HG03571 (cell line): ENCODE data around the gene CBARP.

Source experiments
- ATAC-seq: cut with Tn5 transposase; IDR thresholded peaks from one replicate; pipeline ENCODE4 v1.9.1; 2021; ENCODE audit not compliant: unreplicated experiment

CBARP gene

DNA sequence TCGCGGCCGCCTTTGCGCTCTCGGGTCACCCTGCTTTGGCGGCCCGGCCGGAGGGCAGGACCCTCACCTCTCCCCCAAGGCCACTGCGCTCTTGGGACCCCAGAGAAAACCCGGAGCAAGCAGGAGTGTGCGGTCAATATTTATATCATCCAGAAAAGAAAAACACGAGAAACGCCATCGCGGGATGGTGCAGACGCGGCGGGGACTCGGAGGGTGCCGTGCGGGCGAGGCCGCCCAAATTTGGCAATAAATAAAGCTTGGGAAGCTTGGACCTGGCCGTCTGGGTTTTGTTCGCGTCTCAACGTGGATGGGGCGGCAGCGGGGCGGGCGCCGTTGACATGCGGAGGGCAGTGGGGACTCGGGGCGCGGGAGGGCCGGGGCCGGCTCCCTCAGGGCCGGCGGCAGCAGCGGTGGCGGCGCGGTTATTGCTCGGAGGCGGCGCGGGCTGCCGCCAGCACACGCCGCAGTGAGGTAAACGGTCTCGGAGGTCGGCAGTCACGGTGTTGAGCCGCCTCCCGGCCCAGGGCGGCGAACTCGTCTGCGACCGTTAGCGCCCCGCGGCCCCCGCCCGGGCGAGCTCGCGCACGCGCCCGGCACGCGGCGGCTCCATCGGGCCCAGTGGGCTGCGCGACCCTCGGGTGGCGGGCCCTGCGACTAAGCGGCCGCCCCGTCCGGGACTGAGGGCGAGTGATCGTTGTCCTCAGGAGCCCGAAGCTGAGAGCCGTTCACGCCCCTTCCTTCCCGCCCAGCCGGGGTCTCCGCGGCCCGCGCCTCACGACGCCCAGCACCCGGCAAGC is 9.4 kb downstream of the CBARP start:
- no peak for ATAC-seq

DNA sequence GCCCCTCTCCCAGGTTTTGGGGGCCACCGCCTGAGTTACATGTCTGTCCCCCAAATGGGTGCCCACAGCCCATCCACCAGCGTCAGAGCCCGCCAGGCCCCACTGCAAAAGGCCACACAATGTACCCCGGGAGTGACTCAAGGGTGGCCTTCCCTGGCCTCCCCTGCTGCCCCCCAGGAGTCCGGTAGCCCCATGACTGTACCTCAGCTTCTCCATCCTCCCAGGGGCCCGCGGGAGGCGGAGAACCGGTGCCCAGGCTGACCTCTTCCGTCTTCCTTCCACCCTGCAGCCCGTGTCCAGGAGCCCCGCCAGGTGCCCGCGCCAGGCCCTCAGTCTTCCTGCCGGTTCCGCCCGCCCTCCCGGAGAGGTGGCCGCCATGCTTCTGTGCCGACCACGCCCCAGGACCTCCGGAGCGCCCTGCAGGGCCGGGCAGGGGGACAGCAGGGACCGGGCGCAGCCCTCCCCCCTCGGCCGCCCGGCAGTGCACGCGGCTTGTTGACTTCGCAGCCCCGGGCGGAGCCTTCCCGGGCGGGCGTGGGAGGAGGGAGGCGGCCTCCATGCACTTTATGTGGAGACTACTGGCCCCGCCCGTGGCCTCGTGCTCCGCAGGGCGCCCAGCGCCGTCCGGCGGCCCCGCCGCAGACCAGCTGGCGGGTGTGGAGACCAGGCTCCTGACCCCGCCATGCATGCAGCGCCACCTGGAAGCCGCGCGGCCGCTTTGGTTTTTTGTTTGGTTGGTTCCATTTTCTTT is 10.3 kb downstream of the CBARP start:
- ATAC-seq, result no peak

DNA sequence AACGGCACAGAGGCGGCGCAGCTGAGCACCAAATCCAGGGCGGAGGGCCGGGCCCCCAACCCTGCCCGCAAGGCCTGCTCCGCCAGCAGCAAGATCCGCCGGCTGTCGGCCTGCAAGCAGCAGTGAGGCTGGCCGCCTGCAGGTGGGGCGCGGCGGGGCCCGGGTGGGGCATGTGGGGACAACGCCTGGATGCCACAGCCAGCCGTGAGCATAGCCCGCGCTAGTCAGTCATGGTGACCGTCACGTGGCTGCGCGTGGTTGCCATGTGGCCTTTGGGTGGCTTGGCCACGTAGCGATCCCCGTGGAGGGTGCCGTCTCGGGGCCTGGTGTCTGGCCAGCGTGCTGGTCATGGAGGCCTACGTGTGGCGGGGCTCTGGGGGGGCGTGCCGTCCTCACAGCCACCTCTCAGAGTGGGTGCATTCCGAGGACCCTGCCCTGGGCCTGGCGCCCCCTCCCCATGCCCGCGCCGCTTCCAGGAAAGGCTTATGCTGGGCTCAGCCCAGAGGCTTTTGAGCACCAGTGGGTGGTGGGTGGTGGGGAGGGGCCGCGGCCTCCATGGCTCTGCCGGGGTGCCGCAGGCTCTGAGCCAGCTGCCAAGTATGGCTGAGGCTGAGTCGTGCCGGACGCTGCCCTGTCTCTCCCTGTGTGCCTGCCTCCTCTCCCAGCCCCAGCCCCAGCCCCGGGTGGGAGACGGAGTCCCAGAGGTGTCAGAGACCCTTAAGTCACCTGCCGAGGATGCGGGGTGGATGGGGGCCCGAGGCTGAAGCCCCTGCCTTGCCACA is 11.1 kb downstream of the CBARP start:
- no peak for ATAC-seq

DNA sequence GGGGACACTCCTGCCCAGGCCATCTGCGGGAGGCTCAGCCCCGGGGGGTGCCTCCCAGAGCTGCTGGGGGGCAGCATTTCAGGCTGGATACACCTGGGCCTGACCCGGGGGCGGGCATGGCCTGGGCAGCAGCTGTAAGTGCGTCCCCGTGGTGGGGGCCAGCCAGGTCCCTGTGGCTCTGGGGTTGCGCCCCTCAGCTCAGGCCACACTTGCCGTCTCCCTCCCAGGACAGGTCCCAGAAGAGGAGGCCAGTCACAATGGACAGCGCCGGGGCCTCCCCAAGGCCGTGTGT is 11.6 kb downstream of the CBARP start:
- ATAC-seq, result no peak

DNA sequence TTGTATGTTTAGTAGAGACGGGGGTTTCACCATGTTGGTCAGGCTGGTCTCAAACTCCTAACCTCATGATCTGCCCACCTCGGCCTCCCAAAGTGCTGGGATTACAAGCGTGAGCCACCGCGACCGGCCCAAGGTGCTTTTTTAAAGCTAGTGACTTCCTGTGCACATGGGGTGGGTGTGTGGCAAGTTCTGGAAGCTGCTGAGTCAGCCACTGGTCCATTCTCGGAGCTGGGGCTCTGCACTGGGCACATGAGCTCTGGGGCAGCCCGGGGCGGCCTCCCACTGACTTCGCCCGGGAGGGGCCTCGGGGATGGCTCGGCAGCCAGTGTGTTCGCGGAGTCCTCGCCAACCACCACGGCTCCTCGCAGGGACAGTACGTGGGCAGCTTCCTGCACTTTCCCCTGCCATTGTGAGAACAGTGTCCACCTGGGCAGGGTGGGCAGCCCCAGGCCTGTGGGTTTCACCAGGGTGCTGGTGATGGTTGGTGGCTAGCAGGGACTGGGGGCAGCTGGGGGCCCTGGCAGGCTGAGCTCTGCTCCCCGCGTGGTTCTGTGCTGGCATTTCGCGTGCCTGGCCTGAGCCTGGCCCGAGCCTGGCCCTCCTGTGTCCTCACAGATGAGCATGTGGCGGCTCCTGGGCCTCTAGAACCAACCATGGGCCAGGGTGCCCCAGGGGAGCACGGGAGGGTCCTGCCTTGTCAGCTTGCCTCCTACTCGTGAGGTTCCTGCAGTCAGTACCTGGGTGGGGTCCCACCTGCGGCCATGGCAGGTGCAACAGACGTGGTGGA is 12.2 kb downstream of the CBARP start:
- no peak for ATAC-seq

DNA sequence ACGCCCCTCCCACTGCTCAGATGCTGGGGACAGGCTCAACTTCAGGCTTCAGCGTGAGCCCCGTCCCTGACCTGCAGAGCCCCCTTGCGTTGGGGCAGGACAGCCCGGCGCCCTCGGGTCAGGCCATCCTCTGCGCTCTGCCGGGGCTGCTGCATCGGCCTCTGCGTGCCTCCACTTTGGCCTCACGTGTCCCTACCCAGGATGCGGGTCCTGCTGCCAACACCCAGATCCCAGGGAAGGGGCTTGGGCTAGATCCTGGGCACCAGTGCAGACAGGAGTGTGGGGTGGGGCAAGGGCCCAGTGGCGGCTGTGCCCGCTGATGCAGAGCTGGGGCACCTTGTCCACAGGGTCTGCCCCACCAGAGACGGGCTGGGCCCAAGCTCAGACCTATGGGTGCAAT is 13.0 kb downstream of the CBARP start:
- ATAC-seq, result no peak

DNA sequence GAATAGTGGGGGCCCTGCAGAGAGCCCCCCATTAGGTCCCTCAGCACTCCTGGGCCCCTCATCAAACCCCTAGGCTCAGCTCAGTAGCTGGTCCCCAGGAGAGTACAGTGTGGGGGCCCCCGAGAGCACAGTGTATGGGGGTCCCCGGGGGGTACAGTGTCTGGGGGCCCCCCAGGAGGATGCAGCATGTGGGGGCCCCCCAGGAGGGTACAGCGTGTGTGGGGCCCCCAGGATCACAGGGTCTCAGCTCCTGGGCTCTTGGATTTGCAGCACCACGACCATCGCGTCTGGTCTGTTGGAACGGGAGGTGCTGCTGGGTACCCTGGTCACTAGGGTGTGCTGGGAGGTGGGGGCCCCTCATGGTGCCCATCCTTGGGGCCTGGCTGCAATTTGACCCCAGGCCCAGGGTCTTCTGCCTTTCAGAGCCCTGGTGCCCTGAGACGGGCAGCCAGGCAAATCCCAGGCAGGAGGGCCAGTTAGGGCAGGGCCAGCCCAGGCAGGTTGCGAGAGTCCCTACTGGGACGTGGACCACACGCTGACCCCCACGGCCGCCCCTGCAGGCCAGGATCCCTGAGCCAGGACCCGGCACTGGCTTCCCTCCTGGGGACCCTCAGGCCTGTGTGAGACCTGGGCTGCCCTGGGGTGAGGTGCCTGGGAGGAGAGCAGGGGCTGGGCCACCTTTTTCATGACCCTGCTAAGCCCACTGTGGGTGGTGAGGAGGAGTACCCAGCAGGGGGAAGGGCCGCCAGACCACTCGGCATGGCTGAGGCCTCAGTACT is 13.6 kb downstream of the CBARP start:
- no peak for ATAC-seq

DNA sequence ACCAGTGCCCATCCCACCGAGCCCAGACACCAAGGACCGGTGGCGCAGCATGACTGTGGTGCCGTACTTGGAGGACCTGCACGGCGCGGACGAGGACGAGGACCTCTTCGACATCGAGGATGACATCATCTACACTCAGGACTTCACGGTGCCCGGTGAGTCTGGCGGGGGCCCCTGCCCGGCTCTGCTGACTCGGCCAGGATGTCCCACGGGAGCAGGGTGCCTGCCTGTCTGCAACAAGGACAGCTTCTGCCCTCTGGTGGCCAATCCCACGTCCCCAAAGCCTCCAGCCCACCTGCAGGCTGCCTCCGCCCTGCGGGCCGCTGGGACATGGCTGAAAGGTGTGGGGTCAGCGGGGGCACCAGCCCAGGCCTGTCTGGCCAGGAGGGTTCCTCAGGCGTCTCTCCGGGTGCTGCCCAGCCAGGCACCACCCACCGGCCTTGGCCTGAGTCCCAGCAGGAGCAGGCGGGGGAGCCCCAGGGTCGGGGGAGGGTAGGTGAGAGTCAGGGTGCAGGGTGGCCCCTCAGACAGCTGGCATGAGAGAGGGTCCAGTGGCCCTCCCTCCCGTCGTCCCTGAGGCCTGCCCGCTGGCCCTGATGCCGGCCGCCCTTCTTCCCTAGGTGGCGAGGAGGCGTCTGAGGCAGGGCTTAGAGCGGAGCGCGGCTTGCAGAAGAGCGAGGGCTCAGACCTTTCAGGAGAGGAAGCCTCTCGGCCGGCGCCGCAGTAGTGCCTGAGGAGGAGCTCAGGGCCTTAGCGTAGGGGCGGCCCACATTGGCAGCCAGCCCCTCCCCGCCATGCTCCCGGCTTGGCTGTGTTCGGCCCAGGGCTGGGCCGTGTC is 14.6 kb downstream of the CBARP start:
- no peak for ATAC-seq

DNA sequence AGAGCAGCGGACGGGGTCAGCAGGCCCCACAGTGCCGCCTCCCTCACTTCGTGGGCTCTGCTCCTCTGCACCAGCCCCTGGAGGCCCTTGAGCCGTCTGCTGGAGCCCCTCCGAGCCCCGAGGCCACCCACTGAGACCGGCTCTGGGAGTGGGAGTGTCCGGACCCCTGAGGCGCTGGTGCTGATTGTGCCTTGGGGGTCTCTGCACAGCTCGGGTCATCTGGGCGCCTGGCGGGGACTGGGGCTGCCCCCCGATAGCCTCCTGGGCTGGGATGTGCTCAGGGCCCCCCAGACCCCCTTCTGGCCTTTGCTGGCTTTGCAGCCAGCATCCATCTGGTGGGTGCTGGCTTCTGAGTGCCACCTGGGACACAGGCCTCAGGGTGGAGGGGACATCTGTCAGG is 15.4 kb downstream of the CBARP start:
- no peak for ATAC-seq

DNA sequence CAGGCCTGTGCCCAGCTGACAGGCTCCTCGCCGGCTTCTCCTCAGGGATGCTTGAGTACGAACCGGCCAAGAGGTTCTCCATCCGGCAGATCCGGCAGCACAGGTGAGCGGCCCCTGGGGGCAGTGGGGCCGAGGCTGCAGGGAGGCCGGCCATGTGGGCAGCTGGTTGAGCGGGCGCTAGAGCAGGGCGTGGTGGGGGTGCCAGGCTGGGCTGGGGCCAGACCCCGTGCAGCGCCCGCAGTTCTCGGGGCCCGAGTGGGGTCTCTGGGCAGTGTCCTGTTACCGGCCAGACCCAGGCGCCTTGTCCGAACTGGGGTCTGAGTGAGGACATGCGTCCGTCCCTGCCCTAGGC is 15.9 kb downstream of the CBARP start:
- ATAC-seq, result no peak

DNA sequence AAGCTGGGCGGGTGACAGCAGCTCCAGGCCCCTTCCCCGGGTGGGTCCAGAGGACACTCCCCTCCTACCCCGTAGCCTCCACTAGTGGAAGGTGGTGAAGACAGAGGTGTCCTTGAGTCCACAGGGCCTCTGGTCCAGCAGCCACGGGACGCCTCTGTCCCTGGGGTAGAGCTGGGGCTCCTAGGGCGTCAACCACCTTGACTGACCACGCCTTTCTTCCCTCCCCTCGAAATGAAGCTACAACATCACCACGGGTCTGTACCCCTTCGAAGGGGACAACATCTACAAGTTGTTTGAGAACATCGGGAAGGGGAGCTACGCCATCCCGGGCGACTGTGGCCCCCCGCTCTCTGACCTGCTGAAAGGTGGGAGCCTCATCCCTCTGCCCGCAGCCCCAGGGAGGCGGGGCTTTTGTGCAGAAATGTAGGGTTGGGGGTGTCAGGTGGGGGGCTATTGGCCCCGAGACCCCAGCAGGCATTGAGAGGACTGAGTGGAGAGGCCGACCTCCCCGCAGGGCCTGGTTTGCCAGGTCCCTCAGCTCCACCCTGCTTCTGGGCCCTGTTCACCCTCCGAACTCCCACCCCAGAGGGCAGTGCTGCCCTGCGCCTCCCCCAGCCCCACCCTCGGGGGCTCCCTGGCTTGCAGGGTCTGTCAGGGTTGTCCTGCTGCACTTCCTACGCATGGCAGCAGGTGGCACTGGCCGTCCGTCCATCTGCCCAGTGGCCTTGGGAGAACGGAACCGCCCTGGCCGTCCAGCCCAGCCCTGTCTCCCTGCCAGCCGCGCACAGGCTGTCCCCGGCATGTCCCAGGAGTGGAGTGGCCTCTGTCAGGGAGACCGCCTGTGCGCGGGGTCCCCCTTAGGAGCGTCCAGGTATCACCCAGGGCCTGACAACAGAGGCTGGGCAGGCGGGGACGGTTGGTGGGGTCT is 16.6 kb downstream of the CBARP start:
- no peak for ATAC-seq

DNA sequence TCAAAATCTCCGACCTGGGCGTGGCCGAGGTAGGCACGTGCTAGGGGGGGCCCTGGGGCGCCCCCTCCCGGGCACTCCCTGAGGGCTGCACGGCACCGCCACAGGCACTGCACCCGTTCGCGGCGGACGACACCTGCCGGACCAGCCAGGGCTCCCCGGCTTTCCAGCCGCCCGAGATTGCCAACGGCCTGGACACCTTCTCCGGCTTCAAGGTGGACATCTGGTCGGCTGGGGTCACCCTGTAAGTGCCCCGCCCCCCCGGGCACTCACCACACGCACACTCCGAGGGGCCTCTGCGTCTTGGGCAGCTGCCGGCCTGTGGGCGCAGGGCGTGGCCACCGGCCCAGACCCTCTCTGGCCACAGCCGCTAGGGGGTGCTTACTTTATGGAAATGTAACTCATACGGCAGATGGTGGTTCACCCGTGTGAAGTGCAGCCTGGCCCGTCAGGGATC is 17.3 kb downstream of the CBARP start:
- ATAC-seq, result no peak

DNA sequence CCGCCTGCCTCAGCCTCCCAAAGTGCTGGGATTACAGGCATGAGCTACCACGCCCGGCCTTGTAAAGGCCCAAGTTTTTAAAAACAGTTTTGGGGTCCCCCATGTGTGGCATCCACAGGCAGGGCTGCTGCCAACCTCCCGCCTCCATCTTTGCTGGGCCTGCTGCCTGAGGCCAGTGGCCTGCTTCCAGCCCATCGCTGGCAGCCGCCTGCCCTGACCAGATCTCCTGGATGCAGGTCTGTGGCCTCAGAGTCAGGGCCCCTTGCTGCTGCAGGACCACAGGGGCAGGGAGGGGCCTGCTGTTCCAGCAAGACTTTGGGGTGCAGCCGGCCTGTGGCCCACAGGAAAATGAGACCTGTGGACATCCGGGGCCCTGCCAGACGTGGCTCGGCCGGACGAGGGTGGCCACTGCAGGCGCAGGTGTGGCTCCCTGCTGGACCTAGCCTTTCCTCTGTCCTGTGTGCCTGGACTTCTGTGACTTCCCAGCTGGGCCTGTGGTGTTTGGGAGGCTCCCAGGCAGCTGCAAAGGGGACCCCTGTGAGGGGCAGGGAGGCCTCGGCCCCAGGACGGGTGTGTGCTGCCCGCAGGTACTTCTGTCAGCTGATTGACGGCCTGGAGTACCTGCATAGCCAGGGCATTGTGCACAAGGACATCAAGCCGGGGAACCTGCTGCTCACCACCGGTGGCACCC is 17.9 kb downstream of the CBARP start:
- no peak for ATAC-seq

DNA sequence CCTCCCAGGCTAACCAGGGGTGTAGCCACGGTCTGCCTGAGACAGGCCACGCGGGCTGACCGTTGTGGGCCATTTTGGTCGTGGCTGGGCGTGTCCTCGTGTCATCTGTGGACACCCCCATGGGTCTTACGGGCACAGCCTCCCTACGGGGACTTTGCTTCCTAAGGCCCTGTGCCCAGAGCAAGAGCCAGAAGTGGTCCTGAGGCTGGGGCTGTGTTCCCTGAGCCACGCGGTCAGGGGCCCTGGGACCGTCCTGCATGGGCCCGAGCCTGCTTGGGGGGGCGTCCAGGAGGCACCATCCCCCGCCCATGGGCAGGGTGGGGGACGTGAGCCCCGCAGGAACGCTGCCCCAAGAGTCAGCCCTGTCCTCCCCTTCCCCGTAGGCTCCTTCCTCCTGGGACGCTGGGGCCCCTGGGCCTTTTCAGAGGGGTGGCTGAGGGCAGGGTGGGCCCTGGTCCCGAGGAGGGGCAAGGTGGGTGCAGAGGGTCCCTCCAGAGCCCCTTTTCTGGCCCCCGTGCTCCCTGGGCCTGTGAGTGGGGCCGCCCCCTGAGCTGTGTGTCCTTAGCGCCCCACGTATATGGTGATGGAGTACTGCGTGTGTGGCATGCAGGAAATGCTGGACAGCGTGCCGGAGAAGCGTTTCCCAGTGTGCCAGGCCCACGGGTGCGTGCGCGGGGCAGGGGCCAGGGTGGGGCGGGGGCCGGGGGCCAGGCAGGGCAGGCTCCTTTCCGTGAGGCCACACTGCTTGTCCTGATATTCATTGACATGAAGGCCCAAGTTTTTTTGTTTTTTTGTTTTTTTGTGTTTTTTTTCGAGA is 18.8 kb downstream of the CBARP start:
- no peak for ATAC-seq

DNA sequence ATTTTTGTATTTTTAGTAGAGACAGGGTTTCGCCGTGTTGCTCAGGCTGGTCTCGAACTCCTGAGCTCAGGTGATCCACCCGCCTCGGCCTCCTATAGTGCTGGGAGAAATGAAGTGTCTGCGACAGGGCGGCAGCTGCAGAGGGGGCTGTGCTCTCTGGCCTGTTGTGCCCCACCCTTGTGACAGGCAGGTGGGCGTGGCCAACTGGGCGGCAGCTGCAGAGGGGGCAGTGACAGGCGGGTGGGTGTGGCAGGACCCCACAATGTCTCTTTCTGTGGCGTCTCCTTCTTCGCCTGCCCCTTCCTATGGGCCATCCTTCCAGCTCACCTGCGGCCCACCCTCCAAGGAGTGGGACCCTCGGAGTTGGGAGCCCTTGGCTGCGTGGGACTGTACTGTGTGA is 20.4 kb downstream of the CBARP start:
- no peak for ATAC-seq

DNA sequence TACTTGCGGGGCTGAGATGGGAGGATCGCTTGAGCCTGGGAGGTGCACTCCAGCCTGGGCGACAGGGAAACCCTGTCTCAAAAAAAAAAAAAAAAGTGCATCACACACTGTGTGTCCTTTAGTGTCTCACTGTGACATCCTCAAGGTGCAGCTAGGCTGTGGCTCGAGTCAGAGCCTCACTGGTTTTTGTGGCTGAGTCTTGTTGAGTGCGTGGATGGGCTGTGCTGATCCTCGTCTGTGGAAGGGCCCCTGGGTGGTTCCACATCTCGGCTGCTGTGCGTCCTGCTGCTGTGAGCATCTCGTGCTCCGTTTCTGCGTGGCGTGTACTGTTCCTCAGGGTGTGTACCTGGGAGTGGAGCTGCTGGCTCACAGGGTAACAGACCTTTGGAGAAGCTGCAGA is 21.0 kb downstream of the CBARP start:
- ATAC-seq, result no peak
